IMR-90 (cell line): ENCODE results near the gene GXYLT2. TPM values are rescaled to one million over a fixed set of nuclear protein-coding genes. Genes with fewer than 3 reads are reported as not detected.

Source experiments
- ATAC-seq: fragments of 200-7000 bp; cut with Tn5 transposase; 2 replicates; pipeline ENCODE4 v1.9.1; 2020; ENCODE audit warnings: low read depth, mild to moderate bottlenecking, moderate library complexity
- BruUV-seq: library from RNA; stranded (reverse); fragments of 400-500 nt; replicated peaks from 2 replicates; lab custom pipeline; 2021; lab: Mats Ljungman, UMichigan
- CTCF ChIA-PET: fragments of 300-600 bp; formaldehyde crosslinking; extraction: SDS; loops from one replicate; lab custom pipeline; 2021; ENCODE audit warnings: antibody characterized with exemption; lab: Yijun Ruan, JAX
- POLR2A ChIA-PET: fragments of 300-600 bp; sonication (Branson Sonifier 250); formaldehyde crosslinking; loops from one replicate; lab custom pipeline; 2022; ENCODE audit warnings: antibody characterized with exemption; ENCODE audit not compliant: unreplicated experiment; lab: Charles Lee
- DNase-seq: peaks from one replicate; pipeline ENCODE4 v3.0.0; 2013
- H2AFZ ChIP-seq: replicated peaks from 2 replicates; pipeline ENCODE3; 2013; ENCODE audit warnings: low read length, mild to moderate bottlenecking; ENCODE audit not compliant: poor library complexity
- H2AK5ac ChIP-seq: 2 replicates; pipeline ENCODE4 v1.6.1; 2013; ENCODE audit warnings: low read depth, low read length, inconsistent platforms
- H2AK9ac ChIP-seq: replicated peaks from 2 replicates; pipeline ENCODE3; 2013; ENCODE audit warnings: mild to moderate bottlenecking, low read depth, low read length, moderate library complexity; ENCODE audit not compliant: poor library complexity
- H2BK120ac ChIP-seq: 2 replicates; pipeline ENCODE4 v1.6.1; 2013; ENCODE audit warnings: low read depth, low read length, inconsistent platforms
- H2BK15ac ChIP-seq: 3 replicates; pipeline ENCODE4 v1.6.1; 2013; ENCODE audit warnings: low read depth, low read length, inconsistent platforms
- H2BK20ac ChIP-seq: 2 replicates; pipeline ENCODE4 v1.6.1; 2013; ENCODE audit warnings: low read depth, mild to moderate bottlenecking, inconsistent platforms, low read length, moderate library complexity
- H2BK5ac ChIP-seq: 2 replicates; pipeline ENCODE4 v1.6.1; 2013; ENCODE audit warnings: mild to moderate bottlenecking, low read depth, low read length, inconsistent platforms; ENCODE audit not compliant: poor library complexity, severe bottlenecking
- H3K14ac ChIP-seq: replicated peaks from 2 replicates; pipeline ENCODE4 v1.6.1; 2013; ENCODE audit warnings: low read depth, low read length, inconsistent platforms
- H3K18ac ChIP-seq: 2 replicates; pipeline ENCODE4 v1.6.1; 2013; ENCODE audit warnings: low read depth, low read length, control low read depth
- H3K23ac ChIP-seq: 2 replicates; pipeline ENCODE4 v1.6.1; 2013; ENCODE audit warnings: low read depth, low read length, inconsistent platforms
- H3K27ac ChIP-seq: 2 replicates; pipeline ENCODE4 v1.5.1; 2013; ENCODE audit warnings: mild to moderate bottlenecking, control low read depth, low read length; ENCODE audit not compliant: insufficient read depth
- H3K27me3 ChIP-seq: 2 replicates; pipeline ENCODE4 v1.6.1; 2013; ENCODE audit warnings: low read length; ENCODE audit not compliant: control insufficient read depth, insufficient read depth
- H3K36me3 ChIP-seq: 2 replicates; pipeline ENCODE4 v1.6.1; 2013; ENCODE audit warnings: low read length, mixed read lengths; ENCODE audit not compliant: control insufficient read depth, insufficient read depth
- H3K4ac ChIP-seq: 2 replicates; pipeline ENCODE4 v1.6.1; 2013; ENCODE audit warnings: low read depth, low read length, inconsistent platforms
- H3K4me1 ChIP-seq: 2 replicates; pipeline ENCODE4 v1.6.1; 2013; ENCODE audit warnings: low read length, mixed read lengths; ENCODE audit not compliant: control insufficient read depth, insufficient read depth
- H3K4me2 ChIP-seq: 2 replicates; pipeline ENCODE4 v1.6.1; 2013; ENCODE audit warnings: low read depth, mild to moderate bottlenecking, control low read depth, low read length, moderate library complexity
- H3K4me3 ChIP-seq: 2 replicates; pipeline ENCODE4 v1.5.1; 2013; ENCODE audit warnings: low read depth, mild to moderate bottlenecking, control low read depth, low read length, moderate library complexity; ENCODE audit not compliant: insufficient read depth
- H3K56ac ChIP-seq: 2 replicates; pipeline ENCODE4 v1.6.1; 2013; ENCODE audit warnings: low read length, inconsistent platforms; ENCODE audit not compliant: insufficient read depth; ENCODE audit errors: extremely low read depth
- H3K79me1 ChIP-seq, 2 experiments: 2 replicates each; pipeline ENCODE4 v1.6.1; 2013; ENCODE audit warnings: low read length in 2 of 2, inconsistent platforms in 1 of 2, low read depth in 1 of 2
- H3K9ac ChIP-seq: 2 replicates; pipeline ENCODE4 v1.6.1; 2013; ENCODE audit warnings: low read depth, low read length, control low read depth
- H3K9me1 ChIP-seq: 2 replicates; pipeline ENCODE4 v1.6.1; 2013; ENCODE audit warnings: low read length, inconsistent platforms; ENCODE audit not compliant: insufficient read depth
- H3K9me3 ChIP-seq: 2 replicates; pipeline ENCODE4 v1.6.1; 2013; ENCODE audit warnings: low read length; ENCODE audit not compliant: control insufficient read depth, insufficient read depth
- H4K20me1 ChIP-seq: 2 replicates; pipeline ENCODE4 v1.6.1; 2013; ENCODE audit warnings: low read length, inconsistent platforms; ENCODE audit not compliant: insufficient read depth
- H4K5ac ChIP-seq: 2 replicates; pipeline ENCODE4 v1.6.1; 2013; ENCODE audit warnings: mild to moderate bottlenecking, low read depth, low read length, control low read depth
- H4K8ac ChIP-seq, 2 experiments: 2 replicates each; pipeline ENCODE4 v1.6.1; 2013; ENCODE audit warnings: low read depth in 2 of 2, low read length in 2 of 2, control low read depth in 1 of 2, inconsistent platforms in 1 of 2
- H4K91ac ChIP-seq: 2 replicates; pipeline ENCODE4 v1.6.1; 2013; ENCODE audit warnings: low read depth, low read length, inconsistent platforms; ENCODE audit not compliant: insufficient read depth
- BHLHE40 ChIP-seq: fragments of 150-350 bp; IDR thresholded peaks from 2 replicates; pipeline ENCODE4 v1.6.1; 2016; ENCODE audit warnings: mild to moderate bottlenecking, low read depth, low read length
- CEBPB ChIP-seq: IDR thresholded peaks from 2 replicates; pipeline ENCODE4 v1.6.1; 2012; ENCODE audit warnings: low read depth, low read length, improper control_type of control experiment
- CHD1 ChIP-seq: IDR thresholded peaks from 2 replicates; pipeline ENCODE4 v1.6.1; 2012; ENCODE audit warnings: low read depth, low read length, improper control_type of control experiment
- CTCF ChIP-seq: conservative IDR thresholded peaks from 2 replicates; pipeline ENCODE4 v1.5.1; 2012; ENCODE audit warnings: mild to moderate bottlenecking, low read depth, low read length, improper control_type of control experiment
- ELK1 ChIP-seq: fragments of 150-350 bp; IDR thresholded peaks from 2 replicates; pipeline ENCODE4 v1.6.1; 2016; ENCODE audit warnings: low read depth, mild to moderate bottlenecking, low read length, moderate library complexity, borderline replicate concordance
- FOS ChIP-seq: fragments of 150-350 bp; IDR thresholded peaks from 2 replicates; pipeline ENCODE4 v1.6.1; 2016; ENCODE audit warnings: low read depth, low read length
- MAFK ChIP-seq: IDR thresholded peaks from 2 replicates; pipeline ENCODE4 v1.6.1; 2012; ENCODE audit warnings: low read depth, low read length, improper control_type of control experiment
- MAZ ChIP-seq: IDR thresholded peaks from 2 replicates; pipeline ENCODE4 v1.6.1; 2012; ENCODE audit warnings: low read depth, mild to moderate bottlenecking, low read length, improper control_type of control experiment, moderate library complexity, borderline replicate concordance
- MXI1 ChIP-seq: IDR thresholded peaks from 2 replicates; pipeline ENCODE4 v1.6.1; 2012; ENCODE audit warnings: low read depth, mild to moderate bottlenecking, low read length, moderate library complexity, borderline replicate concordance
- NFE2L2 ChIP-seq: fragments of 150-350 bp; IDR thresholded peaks from 2 replicates; pipeline ENCODE4 v1.6.1; 2016; ENCODE audit warnings: low read depth, mild to moderate bottlenecking, low read length
- POLR2A ChIP-seq: IDR thresholded peaks from 2 replicates; pipeline ENCODE4 v1.6.1; 2012; ENCODE audit warnings: mild to moderate bottlenecking, low read depth, low read length
- RAD21 ChIP-seq: IDR thresholded peaks from 2 replicates; pipeline ENCODE4 v1.6.1; 2012; ENCODE audit warnings: low read length, improper control_type of control experiment
- RCOR1 ChIP-seq: IDR thresholded peaks from 2 replicates; pipeline ENCODE4 v1.6.1; 2012; ENCODE audit warnings: mild to moderate bottlenecking, low read length, improper control_type of control experiment; ENCODE audit not compliant: insufficient replicate concordance
- RFX5 ChIP-seq: IDR thresholded peaks from 2 replicates; pipeline ENCODE4 v1.8.0; 2012; ENCODE audit warnings: low read depth, mild to moderate bottlenecking, low read length, moderate library complexity
- SMC3 ChIP-seq: fragments of 150-350 bp; IDR thresholded peaks from 2 replicates; pipeline ENCODE4 v1.6.1; 2016; ENCODE audit warnings: low read depth, mild to moderate bottlenecking, antibody characterized with exemption, low read length, moderate library complexity
- USF2 ChIP-seq: fragments of 150-350 bp; IDR thresholded peaks from 2 replicates; pipeline ENCODE4 v1.6.1; 2017; ENCODE audit warnings: mild to moderate bottlenecking, antibody characterized with exemption, low read length, low read depth
- WGBS, 2 experiments: methylation state at CpG; one replicate each; pipeline versions ENCODE4 v1.1.5 to v1.1.7; 2013; ENCODE audit warnings: missing lambda C conversion rate in 2 of 2; ENCODE audit not compliant: insufficient read length in 1 of 2; ENCODE audit errors: extremely low coverage in 2 of 2; 5-methylcytosine and 5-hydroxymethylcytosine counted together
- dilution Hi-C: fragments of 300-500 bp; cut with HindIII; formaldehyde crosslinking; loops from one replicate; pipeline ENCODE4 v1.14.3; 2018; ENCODE audit warnings: low sequenced_read_pairs; ENCODE audit not compliant: unreplicated experiment
- in situ Hi-C: fragments of 300-500 bp; cut with MboI; formaldehyde crosslinking; loops from 3 replicates; pipeline ENCODE4 v1.14.3; 2019; ENCODE audit warnings: low sequenced_read_pairs, inconsistent platforms, mixed read lengths
- intact Hi-C: fragments of 100-400 bp; cut with micrococcal nuclease; formaldehyde crosslinking; loops from 2 replicates; pipeline ENCODE4 v1.10.0; 2022
- polyA plus RNA-seq, 3 experiments: library from polyadenylated mRNA; depleted of rRNA; stranded (reverse); fragments of >200 nt; gene quantifications; 2 replicates each; pipeline ENCODE4 v1.2.3, GENCODE V29; 2012; ENCODE audit warnings: low replicate concordance in 1 of 3
- total RNA-seq: library from RNA; depleted of rRNA; stranded (reverse); fragments of >200 nt; gene quantifications from 2 replicates; pipeline ENCODE4 v1.2.3, GENCODE V29; 2012

The GXYLT2 gene
- total and polyA plus RNA-seq, 2 of the 4 experiments (the other 2 are of a cell fraction), result 5.7 to 11.1 TPM

GRCh38 chr3:72950801-72951200, 63.0 kb downstream of the GXYLT2 start:
- Histone ChIP-seq H2AK5ac (no peak overlapping the region), H3K23ac (no peak overlapping the region), H2AK9ac (no peak overlapping the region), H3K4me3 (no peak overlapping the region), H4K8ac (no peak overlapping the region), H2BK20ac (no peak overlapping the region), H4K5ac (no peak overlapping the region), H2AFZ (no peak overlapping the region), H3K9ac (no peak overlapping the region), H3K4me1 (no peaks in the 10 kb centered on the region), H3K27ac (no peak overlapping the region), H3K14ac (no peak overlapping the region), H4K20me1 (no peaks in the 10 kb centered on the region), H3K4me2 (no peak overlapping the region), H3K9me3 (no peaks in the 10 kb centered on the region), H2BK5ac (no peak overlapping the region), H3K18ac (no peak overlapping the region), H4K91ac (no peak overlapping the region), H3K56ac (no peak overlapping the region), H2BK15ac (no peak overlapping the region), H3K79me1 (peaks cover 0 to 1% of the 10 kb centered on the region in 2 experiments; a peak in 1 of 4 replicates), H3K9me1 (no peaks in the 10 kb centered on the region), H2BK120ac (no peak overlapping the region), H3K4ac (no peak overlapping the region), H3K36me3 (peaks cover 2% of the 10 kb centered on the region; the same call in 1 of the 2 replicates), H3K27me3 (no peaks in the 10 kb centered on the region)
- intact Hi-C loops, result no loop called here
- POLR2A ChIA-PET, result interaction anchor here (0.6 kb wide), 1 partner anchor 169 kb away, joined by 5 read pairs; no protein-coding TSS in a partner anchor
- no CpG with 5 or more reads among the region's 4 CpGs for WGBS, 2 experiments
- BruUV-seq, result no TSS peak
- CTCF ChIA-PET, result no interaction called here
- dilution Hi-C loops, result no loop called here
- no peak for TF ChIP-seq POLR2A
- TF ChIP-seq CHD1, result no peak
- no peak for TF ChIP-seq ELK1
- no peak for TF ChIP-seq CEBPB
- TF ChIP-seq FOS, result no peak
- no peak for TF ChIP-seq SMC3
- TF ChIP-seq MXI1, result no peak
- TF ChIP-seq BHLHE40, result no peak
- no peak for TF ChIP-seq RFX5
- no peak for TF ChIP-seq MAFK
- TF ChIP-seq NFE2L2, result no peak
- TF ChIP-seq USF2, result no peak
- TF ChIP-seq RCOR1, result no peak
- no peak for TF ChIP-seq CTCF
- TF ChIP-seq MAZ, result no peak
- no peak for TF ChIP-seq RAD21
- DNase-seq, result no peak
- in situ Hi-C loops, result no loop called here
- no peak for ATAC-seq
